NAMALWA (cell line): ENCODE results near the gene FAM221B.

Source experiments
- DNase-seq: peaks from one replicate; pipeline ENCODE4 v3.0.0-alpha.2; 2015; ENCODE audit warnings: low spot score

FAM221B gene

GRCh38 chr9:35828716-35829083 is at the start of gene FAM221B:
TSS of gene FAM221B (minus strand) at chr9:35828732. CDS start at chr9:35826161, 2,571 bp downstream.
- no peak for DNase-seq

- DNase-seq, result no peak
Observed at GRCh38 chr9:35872505-35872904, 44.0 kb upstream of the FAM221B start.

- DNase-seq, result no peak
Observed at GRCh38 chr9:35871545-35871944, 43.0 kb upstream of the FAM221B start.

- no peak for DNase-seq
Observed at GRCh38 chr9:35870351-35870923, 41.9 kb upstream of the FAM221B start, which contains the start of gene OR13J1. TSS of gene OR13J1 (minus strand) at chr9:35870401. CDS start at chr9:35870401, 0 bp downstream.

GRCh38 chr9:35869621-35870216 is 41.2 kb upstream of the FAM221B start:
- DNase-seq, result no peak

- no peak for DNase-seq
Observed at GRCh38 chr9:35868933-35869332, 40.4 kb upstream of the FAM221B start.

- DNase-seq, result no peak
Observed at GRCh38 chr9:35867538-35867937, 39.0 kb upstream of the FAM221B start.

GRCh38 chr9:35864695-35865255 is 36.2 kb upstream of the FAM221B start:
- DNase-seq, result no peak

- DNase-seq, result no peak
Observed at GRCh38 chr9:35863583-35863982, 35.1 kb upstream of the FAM221B start.

GRCh38 chr9:35862328-35862727 is 33.8 kb upstream of the FAM221B start:
- DNase-seq, result no peak

- DNase-seq, result no peak
Observed at GRCh38 chr9:35861161-35861897, 32.8 kb upstream of the FAM221B start.

- DNase-seq, result no peak
Observed at GRCh38 chr9:35859990-35860339, 31.4 kb upstream of the FAM221B start.

- peak; percentile 54 for DNase-seq
Observed at GRCh38 chr9:35859310-35859989, 30.9 kb upstream of the FAM221B start.

- DNase-seq, result no peak
Observed at GRCh38 chr9:35858458-35858857, 29.9 kb upstream of the FAM221B start.

GRCh38 chr9:35856882-35857281 is 28.4 kb upstream of the FAM221B start:
- no peak for DNase-seq

- DNase-seq, result no peak
Observed at GRCh38 chr9:35856206-35856605, 27.7 kb upstream of the FAM221B start.

GRCh38 chr9:35854091-35854762 is 25.7 kb upstream of the FAM221B start:
- no peak for DNase-seq

GRCh38 chr9:35852876-35853865 is 24.6 kb upstream of the FAM221B start:
- no peak for DNase-seq

- no peak for DNase-seq
Observed at GRCh38 chr9:35852267-35852815, 23.8 kb upstream of the FAM221B start.

- DNase-seq, result peak; percentile 77
Observed at GRCh38 chr9:35847792-35848572, 19.4 kb upstream of the FAM221B start.
